Measurements from ENCODE around the gene ANAPC13. TPM values are rescaled to one million over a fixed set of nuclear protein-coding genes. Genes with fewer than 3 reads are reported as not detected.

Gene ANAPC13
- polyA plus RNA-seq, 1 donor (not counting 4 experiments of a cell fraction or from before 2014, with no cell fraction given) = 63.4 TPM

DNA sequence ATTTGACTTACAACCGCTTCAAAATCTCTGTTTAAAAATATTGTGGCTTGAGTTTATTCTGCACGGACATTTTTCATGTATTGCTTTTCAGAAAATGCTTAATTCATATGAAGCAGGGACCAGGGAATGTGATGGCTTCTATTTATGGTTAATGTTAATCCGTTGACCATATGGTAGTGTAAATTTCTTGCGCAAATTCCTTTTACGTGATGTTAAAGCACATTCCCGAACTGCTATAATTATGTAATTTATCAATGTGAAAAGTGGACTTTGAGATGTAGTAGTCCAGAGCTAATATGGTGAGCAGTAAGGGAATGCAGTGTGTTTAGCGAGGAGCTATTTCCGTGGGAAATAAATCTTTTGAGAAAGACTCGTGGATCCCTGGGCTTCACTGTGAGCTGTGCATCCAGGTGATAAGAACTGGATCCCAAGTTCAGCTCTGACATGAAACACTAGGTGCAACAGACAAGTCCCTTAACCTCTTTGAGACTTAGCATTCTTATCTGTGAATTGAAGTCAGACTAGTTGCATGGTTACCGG, 27.3 kb downstream of the ANAPC13 start:
- no peak overlapping the region for H3K4me3 ChIP-seq (ENCODE audit: control insufficient read depth in 2 of 3, extremely low read depth in 1 of 3, insufficient read depth in 2 of 3, low read depth in 1 of 3, low read length in 3 of 3)
- no peaks in the 10 kb centered on the region for H3K9me3 ChIP-seq (ENCODE audit: control insufficient read depth, low read depth, low read length)
- no peak overlapping the region for H2AFZ ChIP-seq (ENCODE audit: control insufficient read depth, low read length)
- no peak overlapping the region for H3K4me2 ChIP-seq (ENCODE audit: control insufficient read depth, extremely low read depth, insufficient read depth, low read depth, low read length)
- H3K4me1 ChIP-seq (ENCODE audit: control insufficient read depth, extremely low read depth, insufficient read depth, low read length) = peaks cover 4% of the 10 kb centered on the region
- H3K9ac ChIP-seq (ENCODE audit: control insufficient read depth, extremely low read depth, insufficient read depth, low read length) = no peak overlapping the region
- DNase-seq (ENCODE audit: low read depth, low spot score) (no peak), FAIRE-seq (no peak)
- H3K9me1 ChIP-seq (ENCODE audit: control insufficient read depth, extremely low read depth, insufficient read depth, low read length) = no peaks in the 10 kb centered on the region
- H3K27ac ChIP-seq (ENCODE audit: control insufficient read depth, insufficient read depth, low read length) = no peak overlapping the region
- TF ChIP-seq CTCF (optimal IDR thresholded peaks at IDR 0.05 in 1 of 3, IDR thresholded peaks at IDR 0.05 in 1 of 3, conservative IDR thresholded peaks at IDR 0.05 in 1 of 3; ENCODE audit: extremely low read depth in 1 of 3, insufficient read depth in 2 of 3, low read length in 3 of 3) (no peak), EZH2 (IDR thresholded peaks at IDR 0.05; ENCODE audit: low read length) (no peak)
- H3K79me2 ChIP-seq (ENCODE audit: control insufficient read depth, insufficient read depth, low read length) = no peaks in the 10 kb centered on the region
- no peaks in the 10 kb centered on the region for H3K36me3 ChIP-seq (ENCODE audit: control insufficient read depth in 2 of 2, extremely low read depth in 1 of 2, insufficient read depth in 2 of 2, low read length in 2 of 2)
- H3K27me3 ChIP-seq (ENCODE audit: control insufficient read depth, extremely low read depth, insufficient read depth, low read length) = no peaks in the 10 kb centered on the region
- no peaks in the 10 kb centered on the region for H4K20me1 ChIP-seq (ENCODE audit: control insufficient read depth, extremely low read depth, insufficient read depth, low read length)
- dilution Hi-C loops (cut with MboI; ENCODE audit: extremely low pct_ligation_motif_present, low sequenced_read_pairs) = no loop called here

GRCh38 chr3:134457376-134458074, 28.3 kb downstream of the ANAPC13 start:
- Histone ChIP-seq H3K4me1 (ENCODE audit: control insufficient read depth, extremely low read depth, insufficient read depth, low read length) (peaks cover 4% of the 10 kb centered on the region), H3K36me3 (ENCODE audit: control insufficient read depth in 2 of 2, extremely low read depth in 1 of 2, insufficient read depth in 2 of 2, low read length in 2 of 2) (no peaks in the 10 kb centered on the region), H3K4me3 (ENCODE audit: control insufficient read depth in 2 of 3, extremely low read depth in 1 of 3, insufficient read depth in 2 of 3, low read depth in 1 of 3, low read length in 3 of 3) (no peak overlapping the region), H3K4me2 (ENCODE audit: control insufficient read depth, extremely low read depth, insufficient read depth, low read depth, low read length) (no peak overlapping the region), H3K27me3 (ENCODE audit: control insufficient read depth, extremely low read depth, insufficient read depth, low read length) (no peaks in the 10 kb centered on the region), H3K9me1 (ENCODE audit: control insufficient read depth, extremely low read depth, insufficient read depth, low read length) (no peaks in the 10 kb centered on the region), H3K9ac (ENCODE audit: control insufficient read depth, extremely low read depth, insufficient read depth, low read length) (no peak overlapping the region), H3K27ac (ENCODE audit: control insufficient read depth, insufficient read depth, low read length) (no peak overlapping the region), H2AFZ (ENCODE audit: control insufficient read depth, low read length) (peak overlapping the region; percentile 14), H3K9me3 (ENCODE audit: control insufficient read depth, low read depth, low read length) (no peaks in the 10 kb centered on the region), H4K20me1 (ENCODE audit: control insufficient read depth, extremely low read depth, insufficient read depth, low read length) (no peaks in the 10 kb centered on the region), H3K79me2 (ENCODE audit: control insufficient read depth, insufficient read depth, low read length) (no peaks in the 10 kb centered on the region)
- FAIRE-seq (peak; percentile 23), DNase-seq (ENCODE audit: low read depth, low spot score) (no peak)
- TF ChIP-seq EZH2 (IDR thresholded peaks at IDR 0.05; ENCODE audit: low read length) (no peak), CTCF (optimal IDR thresholded peaks at IDR 0.05 in 1 of 3, IDR thresholded peaks at IDR 0.05 in 1 of 3, conservative IDR thresholded peaks at IDR 0.05 in 1 of 3; ENCODE audit: extremely low read depth in 1 of 3, insufficient read depth in 2 of 3, low read length in 3 of 3) (no peak)
- dilution Hi-C loops (cut with MboI; ENCODE audit: extremely low pct_ligation_motif_present, low sequenced_read_pairs) = no loop called here
